Right lobe of liver (tissue), 6 donors: Measurements from ENCODE around the gene AUH. TPM values are rescaled to one million over a fixed set of nuclear protein-coding genes. Genes with fewer than 3 reads are reported as not detected.

ENCODE experiments used
- ATAC-seq, 4 donors: fragments of 200-7000 bp; cut with Tn5 transposase; one replicate each; pipeline ENCODE4 v1.9.1; 2020; ENCODE audit warnings: mild to moderate bottlenecking in 4 of 4, moderate library complexity in 4 of 4
- DNase-seq, 3 donors: peaks; one replicate each; pipeline ENCODE4 v3.0.0-alpha.2; 2020
- H3K27ac ChIP-seq, 3 donors: fragments of 200-600 bp; one replicate each; pipeline ENCODE4 v1.8.0; 2022
- H3K27me3 ChIP-seq, 2 donors: fragments of 200-600 bp; one replicate each; pipeline ENCODE4 v1.8.0; 2022
- H3K36me3 ChIP-seq, 4 donors: fragments of 200-600 bp; sonication (generic) in 1 of 4; one replicate each; pipeline versions ENCODE4 v1.5.1 to v1.8.0; 2017 to 2022; ENCODE audit warnings: control low read depth in 1 of 4
- H3K4me1 ChIP-seq, 4 donors: fragments of 200-600 bp; sonication (generic) in 1 of 4; one replicate each; pipeline versions ENCODE4 v1.5.1 to v1.8.0; 2017 to 2022; ENCODE audit warnings: control low read depth in 1 of 4
- H3K4me3 ChIP-seq, 3 donors: fragments of 200-600 bp; one replicate each; pipeline ENCODE4 v1.8.0; 2022
- H3K9me3 ChIP-seq, 4 donors: fragments of 200-600 bp; sonication (generic) in 1 of 4; one replicate each; pipeline versions ENCODE4 v1.5.1 to v1.8.0; 2017 to 2022; ENCODE audit warnings: control low read depth in 1 of 4
- POLR2A ChIP-seq: fragments of 450-650 bp; IDR thresholded peaks from one replicate; pipeline ENCODE4 v1.6.1; 2017; ENCODE audit warnings: antibody characterized with exemption, mild to moderate bottlenecking
- WGBS: methylation state at CpG from one replicate; pipeline ENCODE4 v1.1.6; 2018; ENCODE audit warnings: low coverage, low lambda C conversion rate; ENCODE audit not compliant: insufficient coverage; ENCODE audit errors: missing lambda C conversion rate; 5-methylcytosine and 5-hydroxymethylcytosine counted together
- intact Hi-C, 2 donors: fragments of 100-400 bp; cut with DNase I; formaldehyde crosslinking; loops; one replicate each; pipeline versions ENCODE4 v1.11.2 to v1.14.1; 2022
- total RNA-seq, 6 experiments: library from RNA; depleted of rRNA in 2 of 6; stranded (reverse); fragments of >200 nt in 2 of 6; fragmentation: NEBNext Ultra II Directional in 3 of 6; extraction: Animal tissue kit (Norgen Biotek cat#: 25700) in 3 of 6; gene quantifications; one replicate each; pipeline versions ENCODE4 v1.1.0 to v1.2.4, GENCODE V29; 2016 to 2023
- TF ChIP-seq, protein P1 (sequence below), 4 donors: fragments of 200-600 bp in 3 of 4; fragments of 450-650 bp in 1 of 4; IDR thresholded peaks; one replicate each; pipeline versions ENCODE4 v1.5.1 to v1.8.0; 2016 to 2022; ENCODE audit warnings: antibody characterized with exemption in 4 of 4, mild to moderate bottlenecking in 2 of 4
- donor health status: DM: no; HTN: yes; CAD: no.
- donor health status: DM: no; HTN: no; CAD: no.
- donor health status: DM: no; HTN: no; CAD: no.
- donor health status: DM: no; HTN: yes; CAD: no.
- donor health status: DM: no; HTN: yes; CAD: no.

The AUH gene
- total RNA-seq, 6 experiments from 2014 or later: 12.0 to 22.4 (median 18.4) TPM

DNA sequence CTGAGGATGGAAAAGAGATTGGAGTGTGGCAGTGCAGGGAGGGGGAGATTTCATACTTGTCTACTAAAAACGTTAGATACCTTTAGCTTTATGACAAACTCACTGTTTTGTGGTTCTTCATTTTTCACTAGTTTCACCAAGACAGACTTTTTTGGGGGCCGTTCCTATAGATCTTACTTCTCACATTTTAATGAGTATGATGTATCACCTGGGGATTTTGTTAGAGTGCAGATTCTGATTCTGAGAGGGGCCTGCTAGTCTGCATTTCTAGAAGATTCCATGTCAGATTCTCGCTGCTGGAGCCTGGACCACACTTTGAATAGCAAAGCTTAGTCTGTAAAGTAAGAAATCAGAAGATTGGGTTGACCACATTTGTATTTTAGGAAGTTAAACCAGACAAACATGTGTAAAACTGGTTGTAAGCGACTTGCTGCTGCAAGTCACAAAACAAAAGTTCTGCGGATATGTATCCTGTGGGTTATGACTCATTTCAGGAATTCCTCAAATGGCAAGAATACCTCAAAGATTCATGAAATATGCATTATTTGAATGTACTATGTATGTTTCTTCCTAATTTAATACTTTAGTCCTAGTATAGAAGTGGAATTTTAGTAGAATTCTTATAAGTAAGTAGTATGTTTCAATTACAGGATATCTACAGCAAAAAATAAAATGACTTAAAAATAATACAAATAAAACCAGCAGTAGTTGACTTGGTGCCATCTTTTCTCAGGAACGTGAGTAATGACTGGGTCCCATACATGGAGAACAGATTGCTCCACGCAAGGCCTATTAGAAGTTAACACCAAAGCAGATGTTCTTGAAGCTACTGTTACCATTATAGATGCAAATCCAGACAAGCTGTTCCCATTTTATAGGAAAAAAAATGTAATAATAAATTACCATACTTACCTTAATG is 34.1 kb upstream of the AUH start:
- Histone ChIP-seq H3K9me3 (no peaks in the 10 kb centered on the region), H3K27ac (peak overlapping the region in 2 of 3 donors; percentile 35 to 39), H3K27me3 (no peaks in the 10 kb centered on the region), H3K4me3 (no peak overlapping the region), H3K36me3 (no peaks in the 10 kb centered on the region), H3K4me1 (peaks cover 0 to 14% (median 0%) of the 10 kb centered on the region in 4 donors)
- DNase-seq: no peak
- TF ChIP-seq, protein P1, sequence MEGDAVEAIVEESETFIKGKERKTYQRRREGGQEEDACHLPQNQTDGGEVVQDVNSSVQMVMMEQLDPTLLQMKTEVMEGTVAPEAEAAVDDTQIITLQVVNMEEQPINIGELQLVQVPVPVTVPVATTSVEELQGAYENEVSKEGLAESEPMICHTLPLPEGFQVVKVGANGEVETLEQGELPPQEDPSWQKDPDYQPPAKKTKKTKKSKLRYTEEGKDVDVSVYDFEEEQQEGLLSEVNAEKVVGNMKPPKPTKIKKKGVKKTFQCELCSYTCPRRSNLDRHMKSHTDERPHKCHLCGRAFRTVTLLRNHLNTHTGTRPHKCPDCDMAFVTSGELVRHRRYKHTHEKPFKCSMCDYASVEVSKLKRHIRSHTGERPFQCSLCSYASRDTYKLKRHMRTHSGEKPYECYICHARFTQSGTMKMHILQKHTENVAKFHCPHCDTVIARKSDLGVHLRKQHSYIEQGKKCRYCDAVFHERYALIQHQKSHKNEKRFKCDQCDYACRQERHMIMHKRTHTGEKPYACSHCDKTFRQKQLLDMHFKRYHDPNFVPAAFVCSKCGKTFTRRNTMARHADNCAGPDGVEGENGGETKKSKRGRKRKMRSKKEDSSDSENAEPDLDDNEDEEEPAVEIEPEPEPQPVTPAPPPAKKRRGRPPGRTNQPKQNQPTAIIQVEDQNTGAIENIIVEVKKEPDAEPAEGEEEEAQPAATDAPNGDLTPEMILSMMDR (IDR thresholded peaks at IDR 0.05): no peak
- no peak for TF ChIP-seq POLR2A
- ATAC-seq: no peak
- intact Hi-C loops: no loop called here
- 51% methylated on average over 7 of the region's 7 CpGs for WGBS

DNA sequence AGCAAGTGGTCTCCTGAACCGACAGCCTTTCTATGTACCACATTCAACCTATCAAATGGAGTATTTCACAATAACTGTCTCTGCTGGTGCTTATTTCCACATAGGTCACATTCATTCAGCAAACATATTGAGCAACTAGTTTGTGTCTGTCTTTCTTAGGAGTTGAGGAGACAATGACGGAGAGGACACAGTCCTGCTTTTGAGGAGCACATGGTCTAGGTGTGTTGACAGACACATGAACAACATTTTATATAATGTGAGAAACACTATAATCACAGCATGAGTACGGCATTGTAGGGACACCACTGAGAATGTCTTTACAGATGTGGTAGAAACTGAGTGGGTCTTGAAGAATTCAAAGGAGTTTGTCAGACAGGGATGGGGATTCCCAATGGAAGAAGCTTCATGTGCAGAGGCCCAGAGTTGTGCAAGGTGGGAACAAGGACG is 33.4 kb upstream of the AUH start:
- Histone ChIP-seq H3K9me3 (no peaks in the 10 kb centered on the region), H3K36me3 (no peaks in the 10 kb centered on the region), H3K4me1 (peaks cover 0 to 14% (median 0%) of the 10 kb centered on the region in 4 donors), H3K27me3 (no peaks in the 10 kb centered on the region), H3K4me3 (no peak overlapping the region), H3K27ac (peak overlapping the region in 2 of 3 donors; percentile 39 to 48)
- WGBS: 32% methylated on average over 4 of the region's 4 CpGs
- ATAC-seq (peak; percentile 91 to 96 (median 93)), DNase-seq (no peak)
- intact Hi-C loops: no loop called here
- no peak for TF ChIP-seq POLR2A

- Histone ChIP-seq H3K36me3 (no peaks in the 10 kb centered on the region), H3K4me3 (no peak overlapping the region), H3K27ac (no peak overlapping the region), H3K9me3 (no peaks in the 10 kb centered on the region), H3K4me1 (peaks cover 0 to 14% (median 0%) of the 10 kb centered on the region in 4 donors), H3K27me3 (no peaks in the 10 kb centered on the region)
- DNase-seq (no peak), ATAC-seq (no peak)
- TF ChIP-seq, protein P1 (IDR thresholded peaks at IDR 0.05): no peak
- no peak for TF ChIP-seq POLR2A
- 94% methylated on average over 5 of the region's 5 CpGs for WGBS
- intact Hi-C loops: no loop called here
Measured at GRCh38 chr9:91393826-91394225, 32.1 kb upstream of the AUH start.

- Histone ChIP-seq H3K4me3 (no peak overlapping the region), H3K36me3 (no peaks in the 10 kb centered on the region), H3K27me3 (no peaks in the 10 kb centered on the region), H3K9me3 (no peaks in the 10 kb centered on the region), H3K4me1 (peaks cover 0 to 14% (median 0%) of the 10 kb centered on the region in 4 donors), H3K27ac (no peak overlapping the region)
- intact Hi-C loops: no loop called here
- DNase-seq (no peak), ATAC-seq (no peak)
- 64% methylated on average over 1 of the region's 1 CpG for WGBS
- TF ChIP-seq, protein P1 (IDR thresholded peaks at IDR 0.05): no peak
Measured at GRCh38 chr9:91392435-91392834, 30.7 kb upstream of the AUH start.

DNA sequence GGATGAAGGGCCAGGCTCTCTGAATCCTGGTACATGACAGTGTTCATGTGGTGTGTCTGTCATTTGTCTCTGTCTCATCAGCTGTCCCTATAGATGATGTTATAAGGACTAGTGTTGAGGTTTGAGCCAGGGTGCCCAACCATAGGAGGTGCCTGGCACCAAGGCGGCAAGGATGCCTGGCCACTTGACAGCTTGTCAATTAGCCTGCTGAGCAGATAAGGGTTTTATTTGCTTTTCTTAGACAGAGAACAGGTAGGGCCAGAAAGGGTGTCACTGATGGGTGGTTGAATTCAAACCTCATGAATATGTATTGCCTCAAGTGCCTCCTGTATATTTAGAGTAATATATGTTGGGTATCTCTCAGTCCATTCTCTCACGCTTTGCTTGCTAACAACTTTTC is 30.1 kb upstream of the AUH start:
- Histone ChIP-seq H3K27me3 (no peaks in the 10 kb centered on the region), H3K9me3 (no peaks in the 10 kb centered on the region), H3K36me3 (no peaks in the 10 kb centered on the region), H3K27ac (no peak overlapping the region), H3K4me1 (peaks cover 0 to 14% (median 0%) of the 10 kb centered on the region in 4 donors), H3K4me3 (no peak overlapping the region)
- no peak for TF ChIP-seq POLR2A
- TF ChIP-seq, protein P1 (IDR thresholded peaks at IDR 0.05): no peak
- no peak for DNase-seq
- 100% methylated on average over 1 of the region's 2 CpGs for WGBS
- intact Hi-C loops: no loop called here
- peak in 1 of 4 donors; percentile 27 for ATAC-seq
